ENCODE data around the gene KDM6A. TPM values are rescaled to one million over a fixed set of nuclear protein-coding genes. Genes with fewer than 3 reads are reported as not detected.

The KDM6A gene
- total RNA-seq, 1 experiment from 2014 or later, result 42.8 TPM

DNA sequence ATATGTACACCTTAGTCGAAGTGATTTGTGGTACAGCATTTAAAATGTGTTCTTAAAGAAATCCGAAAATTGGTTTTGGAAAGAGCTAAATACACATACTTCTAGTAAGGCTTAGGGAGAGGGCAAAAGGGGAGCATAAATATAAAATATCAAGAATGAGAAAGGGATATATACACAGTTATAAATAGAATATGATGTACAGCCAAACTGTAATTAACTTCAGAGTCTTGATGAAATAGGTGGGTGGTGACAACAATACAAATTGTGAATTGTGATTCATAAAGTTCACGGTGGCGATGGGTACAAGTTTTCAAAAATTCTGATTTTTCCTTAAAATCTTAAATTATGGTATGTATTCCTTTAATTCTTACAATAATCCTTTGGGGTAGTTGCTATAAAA, 62.2 kb downstream of the KDM6A start:
- H3K27ac ChIP-seq (ENCODE audit: insufficient read length, low read depth, low read length), result no peak overlapping the region
- H3K27me3 Mint-ChIP-seq (ENCODE audit: low read depth), result no peaks in the 10 kb centered on the region
- H3K79me1 ChIP-seq (ENCODE audit: insufficient read depth, low read depth, low read length, poor library complexity, severe bottlenecking), result no peaks in the 10 kb centered on the region
- no peak overlapping the region for H2BK20ac ChIP-seq (ENCODE audit: low read depth, low read length, poor library complexity, severe bottlenecking)
- H4K8ac ChIP-seq (replicated peaks; ENCODE audit: insufficient read length, low read depth, low read length), result no peak overlapping the region
- H3K27me3 ChIP-seq (ENCODE audit: insufficient read depth, low read length), result no peaks in the 10 kb centered on the region
- no peak overlapping the region for H4K5ac ChIP-seq (ENCODE audit: insufficient read length, low read depth, low read length)
- no peaks in the 10 kb centered on the region for H3K4me1 ChIP-seq (ENCODE audit: insufficient read depth, low read length)
- no peak overlapping the region for H3K23ac ChIP-seq (ENCODE audit: insufficient read length, low read depth, low read length)
- H3T11ph ChIP-seq (ENCODE audit: low read length), result no peak overlapping the region
- peaks cover 64 to 74% of the 10 kb centered on the region in 2 experiments for H3K9me3 Mint-ChIP-seq
- no peak overlapping the region for H2BK5ac ChIP-seq (ENCODE audit: insufficient read length, low read length)
- H3K23me2 ChIP-seq (ENCODE audit: insufficient read length, low read depth, low read length, poor library complexity, severe bottlenecking), result no peaks in the 10 kb centered on the region
- H3K79me2 ChIP-seq (ENCODE audit: insufficient read depth, low read length), result peaks cover 8% of the 10 kb centered on the region; the same call in 1 of the 2 replicates
- no peak overlapping the region for H3K14ac ChIP-seq (ENCODE audit: insufficient read depth, low read length)
- H2AK5ac ChIP-seq (ENCODE audit: insufficient read length, low read length), result no peak overlapping the region
- H3K4me3 Mint-ChIP-seq, result no peak overlapping the region
- peaks cover 17 to 20% of the 10 kb centered on the region in 2 experiments for H3K4me1 Mint-ChIP-seq
- H2BK120ac ChIP-seq (ENCODE audit: low read depth, low read length, poor library complexity, severe bottlenecking), result no peak overlapping the region
- WGBS (ENCODE audit: extremely low coverage, insufficient read length, low lambda C conversion rate), result no CpG with 5 or more reads among the region's 4 CpGs
- H4K20me1 ChIP-seq (ENCODE audit: control insufficient read depth, insufficient read depth, insufficient read length), result no peaks in the 10 kb centered on the region
- H2BK12ac ChIP-seq (ENCODE audit: insufficient read length, low read depth, low read length), result no peak overlapping the region
- no peak overlapping the region for H3K18ac ChIP-seq (ENCODE audit: insufficient read length, low read depth, low read length)
- no peak overlapping the region for H3K4me2 ChIP-seq (ENCODE audit: insufficient read depth, insufficient read length, low read length)
- H3K36me3 Mint-ChIP-seq (ENCODE audit: insufficient read depth in 1 of 3, low read depth in 3 of 3), result peaks cover 0 to 9% (median 3%) of the 10 kb centered on the region in 3 experiments; a peak in 5 of 7 replicates
- no peak overlapping the region for H3K56ac ChIP-seq (ENCODE audit: insufficient read length, low read depth, low read length)
- H3K27ac Mint-ChIP-seq, result no peak overlapping the region
- peaks cover 28% of the 10 kb centered on the region for H3K9me3 ChIP-seq (ENCODE audit: control insufficient read depth, low read depth, low read length)
- no peak overlapping the region for H3K9ac ChIP-seq (ENCODE audit: extremely low read depth, insufficient read length, low read length)
- H3K4ac ChIP-seq (ENCODE audit: low read depth, low read length), result no peak overlapping the region
- no peak for DNase-seq
- H2BK15ac ChIP-seq (ENCODE audit: low read depth, low read length), result no peak overlapping the region
- no peak overlapping the region for H4K91ac ChIP-seq (ENCODE audit: insufficient read length, low read depth, low read length)
- TF ChIP-seq, protein P1, sequence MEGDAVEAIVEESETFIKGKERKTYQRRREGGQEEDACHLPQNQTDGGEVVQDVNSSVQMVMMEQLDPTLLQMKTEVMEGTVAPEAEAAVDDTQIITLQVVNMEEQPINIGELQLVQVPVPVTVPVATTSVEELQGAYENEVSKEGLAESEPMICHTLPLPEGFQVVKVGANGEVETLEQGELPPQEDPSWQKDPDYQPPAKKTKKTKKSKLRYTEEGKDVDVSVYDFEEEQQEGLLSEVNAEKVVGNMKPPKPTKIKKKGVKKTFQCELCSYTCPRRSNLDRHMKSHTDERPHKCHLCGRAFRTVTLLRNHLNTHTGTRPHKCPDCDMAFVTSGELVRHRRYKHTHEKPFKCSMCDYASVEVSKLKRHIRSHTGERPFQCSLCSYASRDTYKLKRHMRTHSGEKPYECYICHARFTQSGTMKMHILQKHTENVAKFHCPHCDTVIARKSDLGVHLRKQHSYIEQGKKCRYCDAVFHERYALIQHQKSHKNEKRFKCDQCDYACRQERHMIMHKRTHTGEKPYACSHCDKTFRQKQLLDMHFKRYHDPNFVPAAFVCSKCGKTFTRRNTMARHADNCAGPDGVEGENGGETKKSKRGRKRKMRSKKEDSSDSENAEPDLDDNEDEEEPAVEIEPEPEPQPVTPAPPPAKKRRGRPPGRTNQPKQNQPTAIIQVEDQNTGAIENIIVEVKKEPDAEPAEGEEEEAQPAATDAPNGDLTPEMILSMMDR (conservative IDR thresholded peaks at IDR 0.05), result no peak
- no peak overlapping the region for H2AFZ ChIP-seq (ENCODE audit: low read length)
